Measurements from ENCODE around the gene PLAC1. TPM values are rescaled to one million over a fixed set of nuclear protein-coding genes. Genes with fewer than 3 reads are reported as not detected.

Gene PLAC1
- total and polyA plus RNA-seq, 5 donors, result not detected

DNA sequence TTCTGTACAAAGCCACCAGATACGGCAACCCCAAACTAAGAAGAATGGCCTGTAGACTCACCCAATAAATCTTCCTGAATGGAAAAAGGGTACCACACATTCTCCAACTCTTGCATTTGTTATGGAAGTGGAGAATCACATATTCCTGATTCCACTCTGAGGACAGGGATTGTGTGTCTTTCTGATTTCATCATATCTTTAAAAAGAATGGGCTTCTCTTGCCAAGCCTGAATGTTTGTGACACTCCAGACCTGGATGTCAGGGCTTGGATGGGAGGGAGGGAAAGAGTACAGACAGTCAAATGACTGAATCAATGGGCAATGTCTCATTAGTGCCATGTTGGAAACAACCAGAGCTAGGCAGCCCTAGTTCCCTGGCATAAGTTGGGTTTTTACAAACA is 77.4 kb downstream of the PLAC1 start:
- Histone ChIP-seq H3K27ac (ENCODE audit: low read length) (no peak overlapping the region), H3K4me1 (ENCODE audit: control insufficient read depth, insufficient read depth, low read length) (no peaks in the 10 kb centered on the region), H3K27me3 (ENCODE audit: control insufficient read depth, insufficient read depth) (no peaks in the 10 kb centered on the region), H3K9me3 (ENCODE audit: control insufficient read depth, low read length) (no peaks in the 10 kb centered on the region), H3K4me3 (ENCODE audit: low read length) (no peak overlapping the region)
- ATAC-seq (no peak), DNase-seq (no peak)
- intact Hi-C loops (cut with DNase I), result no loop called here
- 93% methylated on average over 1 of the region's 1 CpG for WGBS

GRCh38 chrX:134573683-134574035 is 84.6 kb downstream of the PLAC1 start:
- H3K4me1 ChIP-seq (ENCODE audit: control insufficient read depth, insufficient read depth, low read length), result no peaks in the 10 kb centered on the region
- H3K9me3 ChIP-seq (ENCODE audit: control insufficient read depth, low read length), result no peaks in the 10 kb centered on the region
- DNase-seq (no peak), ATAC-seq (no peak)
- no peaks in the 10 kb centered on the region for H3K27me3 ChIP-seq (ENCODE audit: control insufficient read depth, insufficient read depth)
- H3K4me3 ChIP-seq (ENCODE audit: low read length), result no peak overlapping the region
- 97% methylated on average over 5 of the region's 5 CpGs for WGBS
- no peak overlapping the region for H3K27ac ChIP-seq (ENCODE audit: low read length)
- intact Hi-C loops (cut with DNase I), result no loop called here

DNA sequence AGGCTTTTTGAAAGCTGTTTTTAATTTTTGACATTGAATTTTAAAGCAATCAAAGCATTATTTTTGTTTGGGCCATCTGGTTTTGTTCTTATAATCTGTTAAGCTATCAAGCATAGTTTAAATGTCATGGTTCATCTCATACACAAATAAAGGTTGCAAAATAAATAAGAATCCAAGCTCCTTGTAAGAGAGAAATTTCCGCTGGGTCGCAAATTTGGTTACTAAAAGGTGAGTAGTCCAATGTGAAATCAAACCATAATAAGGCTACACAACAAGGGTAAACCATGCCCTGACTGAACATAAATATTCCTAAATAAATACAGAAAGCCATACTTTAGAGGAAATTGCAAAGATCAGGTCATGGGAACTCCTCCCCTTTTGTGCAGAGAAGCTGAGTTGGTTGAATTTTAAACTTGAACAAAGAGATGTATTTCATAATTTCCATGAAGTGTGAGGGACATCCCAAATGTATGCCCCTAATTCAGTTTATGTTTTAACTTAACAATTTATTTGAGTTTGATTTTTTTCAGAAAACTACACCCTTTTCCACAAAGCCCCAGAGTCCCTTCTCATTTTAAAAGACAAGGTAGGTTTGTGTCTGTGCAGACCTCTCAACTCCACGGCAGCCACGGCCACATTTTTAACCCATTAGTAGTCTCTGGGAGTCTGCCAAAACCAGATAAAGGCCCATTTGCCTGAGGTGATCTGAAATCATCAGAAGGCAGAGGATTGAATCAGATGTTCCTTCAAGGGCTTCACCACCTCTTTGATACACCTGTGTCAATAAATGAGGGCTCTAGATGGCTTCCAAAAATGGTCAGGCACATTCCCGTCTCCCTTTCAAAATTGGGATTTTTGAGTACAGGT is 85.2 kb downstream of the PLAC1 start:
- Histone ChIP-seq H3K9me3 (ENCODE audit: control insufficient read depth, low read length) (no peaks in the 10 kb centered on the region), H3K27me3 (ENCODE audit: control insufficient read depth, insufficient read depth) (no peaks in the 10 kb centered on the region), H3K4me3 (ENCODE audit: low read length) (no peak overlapping the region), H3K4me1 (ENCODE audit: control insufficient read depth, insufficient read depth, low read length) (no peaks in the 10 kb centered on the region), H3K27ac (ENCODE audit: low read length) (no peak overlapping the region)
- intact Hi-C loops (cut with DNase I), result no loop called here
- 82% methylated on average over 5 of the region's 5 CpGs for WGBS
- no peak for DNase-seq
- no peak for ATAC-seq

DNA sequence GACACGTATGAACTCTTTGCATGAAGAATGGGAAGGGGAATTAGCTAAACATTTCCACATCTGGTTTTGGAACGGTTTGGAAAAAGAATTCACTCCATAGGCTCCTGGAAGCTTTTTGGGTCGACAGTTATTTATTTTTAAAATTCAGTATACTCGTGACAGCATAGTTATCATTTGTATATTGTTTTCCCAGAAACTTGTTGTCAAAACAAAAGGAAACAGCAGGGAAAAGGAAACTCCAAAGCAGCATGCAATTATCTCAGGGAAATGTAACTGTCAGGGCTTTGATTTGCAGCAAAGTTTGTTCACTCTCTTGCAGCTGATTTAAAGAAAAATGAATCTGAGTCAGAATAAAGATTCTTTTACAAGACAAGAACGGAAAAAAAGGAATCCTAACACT is 86.5 kb downstream of the PLAC1 start:
- Histone ChIP-seq H3K4me3 (ENCODE audit: low read length) (no peak overlapping the region), H3K9me3 (ENCODE audit: control insufficient read depth, low read length) (no peaks in the 10 kb centered on the region), H3K27ac (ENCODE audit: low read length) (no peak overlapping the region), H3K4me1 (ENCODE audit: control insufficient read depth, insufficient read depth, low read length) (no peaks in the 10 kb centered on the region), H3K27me3 (ENCODE audit: control insufficient read depth, insufficient read depth) (no peaks in the 10 kb centered on the region)
- 16% methylated on average over 5 of the region's 5 CpGs for WGBS
- ATAC-seq (no peak), DNase-seq (no peak)
- intact Hi-C loops (cut with DNase I), result no loop called here

DNA sequence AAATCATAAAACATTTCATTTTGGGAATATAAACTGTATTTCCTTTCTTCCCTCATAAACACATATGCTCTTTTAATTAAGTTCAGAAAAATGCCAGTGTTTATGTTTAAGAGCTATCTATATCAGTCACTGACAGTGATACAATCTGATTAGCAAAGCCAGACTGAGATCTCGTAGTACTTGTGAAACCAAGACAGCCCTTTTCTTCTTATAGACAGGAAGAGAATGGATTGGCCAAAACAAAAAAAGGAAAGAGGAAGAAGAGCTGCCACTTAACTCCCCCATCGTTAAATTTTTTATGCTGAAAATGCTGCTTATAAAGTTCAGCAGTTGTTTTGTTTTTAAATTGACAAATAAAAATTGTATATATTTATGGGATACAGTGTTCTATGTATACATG is 87.4 kb downstream of the PLAC1 start:
- intact Hi-C loops (cut with DNase I), result no loop called here
- DNase-seq, result no peak
- H3K27me3 ChIP-seq (ENCODE audit: control insufficient read depth, insufficient read depth), result no peaks in the 10 kb centered on the region
- no peaks in the 10 kb centered on the region for H3K4me1 ChIP-seq (ENCODE audit: control insufficient read depth, insufficient read depth, low read length)
- H3K4me3 ChIP-seq (ENCODE audit: low read length), result no peak overlapping the region
- ATAC-seq, result no peak
- WGBS, result 21% methylated on average over 2 of the region's 2 CpGs
- H3K27ac ChIP-seq (ENCODE audit: low read length), result no peak overlapping the region
- H3K9me3 ChIP-seq (ENCODE audit: control insufficient read depth, low read length), result no peaks in the 10 kb centered on the region

DNA sequence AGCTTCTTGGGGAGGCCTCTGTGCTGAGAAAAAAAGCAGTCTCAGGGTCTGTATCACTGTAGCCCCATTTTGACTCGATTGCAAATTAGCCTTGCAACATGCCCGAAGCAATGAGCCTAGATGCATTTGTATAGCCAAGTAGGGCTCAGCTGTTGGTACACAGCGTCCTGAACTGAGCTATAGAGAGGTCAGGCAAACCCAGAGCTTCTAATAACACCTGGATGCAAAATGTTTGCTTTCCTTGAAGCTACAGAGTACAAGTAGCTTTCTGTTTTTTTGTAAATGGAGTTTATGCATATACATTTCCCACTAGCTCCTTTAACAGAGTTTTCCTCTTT is 87.8 kb downstream of the PLAC1 start:
- H3K27ac ChIP-seq (ENCODE audit: low read length), result no peak overlapping the region
- no peak for ATAC-seq
- 54% methylated on average over 3 of the region's 3 CpGs for WGBS

DNA sequence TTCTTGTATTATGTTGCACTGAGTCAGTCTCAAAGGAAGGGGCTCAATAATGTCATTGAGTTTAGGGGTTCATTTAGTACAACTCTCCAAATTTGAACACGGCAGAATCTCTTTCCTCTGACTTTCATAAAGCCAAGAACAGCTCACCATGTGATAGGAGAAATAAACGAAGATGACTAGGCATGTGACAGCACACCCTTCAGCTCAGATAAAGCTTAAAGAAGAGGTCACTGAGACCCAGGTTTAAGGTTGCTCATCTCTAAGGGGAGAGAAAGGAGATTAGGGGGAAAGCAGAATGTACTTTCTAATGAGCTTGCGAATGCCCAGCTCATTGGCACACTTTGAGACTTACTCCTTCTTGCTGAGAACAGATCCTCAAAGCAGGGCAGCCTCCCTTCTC is 89.0 kb downstream of the PLAC1 start:
- Histone ChIP-seq H3K4me1 (ENCODE audit: control insufficient read depth, insufficient read depth, low read length) (no peaks in the 10 kb centered on the region), H3K9me3 (ENCODE audit: control insufficient read depth, low read length) (no peaks in the 10 kb centered on the region), H3K27ac (ENCODE audit: low read length) (no peak overlapping the region), H3K27me3 (ENCODE audit: control insufficient read depth, insufficient read depth) (no peaks in the 10 kb centered on the region), H3K4me3 (ENCODE audit: low read length) (no peak overlapping the region)
- ATAC-seq (no peak), DNase-seq (no peak)
- 58% methylated on average over 3 of the region's 3 CpGs for WGBS
- intact Hi-C loops (cut with DNase I), result no loop called here

More for the DNA sequence above, 87.8 kb downstream of the PLAC1 start:
- intact Hi-C loops (cut with DNase I), result no loop called here
- no peaks in the 10 kb centered on the region for H3K27me3 ChIP-seq (ENCODE audit: control insufficient read depth, insufficient read depth)
- DNase-seq, result no peak
- no peak overlapping the region for H3K4me3 ChIP-seq (ENCODE audit: low read length)
- H3K4me1 ChIP-seq (ENCODE audit: control insufficient read depth, insufficient read depth, low read length), result no peaks in the 10 kb centered on the region
- H3K9me3 ChIP-seq (ENCODE audit: control insufficient read depth, low read length), result no peaks in the 10 kb centered on the region

DNA sequence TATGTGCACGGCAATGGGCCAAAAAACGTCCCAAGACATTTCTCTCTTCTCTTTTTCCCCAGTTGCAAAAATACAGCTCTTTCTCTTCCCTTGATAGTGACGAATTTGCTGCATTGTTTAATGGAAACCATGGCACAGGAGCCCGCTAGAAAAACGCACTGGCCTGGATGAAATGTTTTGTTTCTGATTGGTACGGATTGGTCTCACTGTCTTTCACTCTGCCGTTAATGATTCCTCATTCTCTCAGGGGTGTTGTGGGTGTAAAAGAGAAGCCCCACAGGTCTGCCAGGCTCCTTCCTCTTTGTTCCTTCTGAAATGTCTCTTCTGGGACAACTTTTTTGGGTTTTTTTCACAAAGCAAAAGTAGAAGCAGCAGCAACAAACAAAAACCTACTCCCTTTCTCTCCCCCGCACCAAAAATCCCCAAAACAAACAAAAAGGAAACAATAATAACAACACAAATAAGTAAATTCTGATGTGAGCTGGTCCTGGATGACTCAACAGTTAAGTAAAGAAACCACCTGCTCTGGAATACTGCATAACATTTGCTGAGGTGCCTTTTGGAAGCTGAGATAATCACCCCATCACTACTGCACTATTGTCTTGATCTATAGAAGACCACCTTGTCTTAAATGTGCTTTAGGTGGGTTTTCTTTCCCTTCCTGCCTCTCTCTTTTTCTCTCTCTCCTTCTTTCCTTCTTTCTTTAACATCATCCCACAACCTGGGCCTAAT is 89.8 kb downstream of the PLAC1 start:
- no peak for ATAC-seq
- 81% methylated on average over 8 of the region's 8 CpGs for WGBS
- Histone ChIP-seq H3K27ac (ENCODE audit: low read length) (no peak overlapping the region), H3K9me3 (ENCODE audit: control insufficient read depth, low read length) (no peaks in the 10 kb centered on the region), H3K27me3 (ENCODE audit: control insufficient read depth, insufficient read depth) (no peaks in the 10 kb centered on the region), H3K4me1 (ENCODE audit: control insufficient read depth, insufficient read depth, low read length) (no peaks in the 10 kb centered on the region), H3K4me3 (ENCODE audit: low read length) (no peak overlapping the region)
- no peak for DNase-seq
- intact Hi-C loops (cut with DNase I), result no loop called here

DNA sequence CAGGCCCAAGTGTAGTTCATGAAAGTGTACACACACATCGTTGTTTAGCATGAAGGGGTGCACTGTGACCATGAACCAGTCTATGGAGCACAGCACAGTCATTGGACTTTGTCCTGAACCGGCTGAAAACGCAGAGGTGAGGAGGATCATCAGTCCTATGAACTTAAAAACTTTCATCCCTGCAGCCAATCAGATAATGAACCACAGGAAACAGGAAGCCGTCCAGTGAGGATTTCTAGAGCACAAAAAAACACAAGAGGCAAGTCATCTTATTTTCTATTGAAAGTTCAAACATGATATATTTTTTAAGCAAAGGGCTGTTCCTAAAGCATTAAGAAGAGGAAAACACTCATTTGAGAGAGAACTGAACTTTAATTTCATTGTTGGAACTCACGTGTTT is 91.8 kb downstream of the PLAC1 start:
- intact Hi-C loops (cut with DNase I), result no loop called here
- no peak for ATAC-seq
- WGBS, result 59% methylated on average over 5 of the region's 5 CpGs

DNA sequence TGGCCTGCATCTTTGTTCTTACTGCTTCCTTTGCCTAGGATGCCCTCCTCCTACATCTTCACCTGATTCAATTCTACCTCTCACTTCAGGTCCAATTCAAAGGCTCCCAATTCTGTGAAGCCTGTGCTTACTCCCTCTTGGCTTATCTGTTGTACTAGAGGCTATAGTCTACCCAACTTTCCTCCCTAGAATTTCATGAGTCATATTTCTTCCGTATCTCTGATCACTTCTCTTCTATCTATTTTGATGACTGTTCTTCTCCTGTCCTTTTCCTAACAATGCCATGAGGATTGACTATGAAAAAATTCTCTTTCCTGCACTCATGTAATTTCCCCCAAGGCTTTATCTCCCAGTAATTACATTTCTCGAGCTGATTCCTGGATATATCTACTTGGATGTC is 96.3 kb downstream of the PLAC1 start:
- Histone ChIP-seq H3K4me3 (ENCODE audit: low read length) (no peak overlapping the region), H3K27ac (ENCODE audit: low read length) (no peak overlapping the region), H3K27me3 (ENCODE audit: control insufficient read depth, insufficient read depth) (no peaks in the 10 kb centered on the region), H3K9me3 (ENCODE audit: control insufficient read depth, low read length) (no peaks in the 10 kb centered on the region), H3K4me1 (ENCODE audit: control insufficient read depth, insufficient read depth, low read length) (no peaks in the 10 kb centered on the region)
- 79% methylated on average over 2 of the region's 2 CpGs for WGBS
- DNase-seq, result no peak
- no peak for ATAC-seq
- intact Hi-C loops (cut with DNase I), result no loop called here

More for the DNA sequence above, 91.8 kb downstream of the PLAC1 start:
- H3K4me1 ChIP-seq (ENCODE audit: control insufficient read depth, insufficient read depth, low read length), result no peaks in the 10 kb centered on the region
- no peaks in the 10 kb centered on the region for H3K27me3 ChIP-seq (ENCODE audit: control insufficient read depth, insufficient read depth)
- no peaks in the 10 kb centered on the region for H3K9me3 ChIP-seq (ENCODE audit: control insufficient read depth, low read length)
- H3K4me3 ChIP-seq (ENCODE audit: low read length), result no peak overlapping the region
- no peak overlapping the region for H3K27ac ChIP-seq (ENCODE audit: low read length)
- DNase-seq, result no peak

DNA sequence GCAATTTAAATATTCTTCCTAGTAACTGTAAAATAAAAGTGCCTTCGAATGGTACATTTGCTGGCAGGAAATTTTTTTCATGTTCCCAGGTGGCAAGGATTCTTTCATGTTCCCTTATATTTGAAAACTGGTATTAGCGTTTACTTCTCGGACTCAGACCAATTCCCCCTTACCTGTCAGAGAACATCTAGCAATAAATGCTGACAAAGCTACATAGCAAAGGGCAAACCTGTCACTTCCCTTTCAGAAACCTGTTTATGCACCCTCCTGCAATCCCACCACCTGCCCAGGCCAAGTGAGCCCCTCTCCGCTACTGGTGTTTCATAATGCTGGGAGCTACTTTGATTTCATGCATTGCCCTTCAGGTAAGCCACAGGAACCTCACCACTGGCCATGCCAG is 100.1 kb downstream of the PLAC1 start:
- no peak for DNase-seq
- intact Hi-C loops (cut with DNase I), result no loop called here
- ATAC-seq, result no peak
- Histone ChIP-seq H3K27ac (ENCODE audit: low read length) (no peak overlapping the region), H3K9me3 (ENCODE audit: control insufficient read depth, low read length) (no peaks in the 10 kb centered on the region), H3K4me3 (ENCODE audit: low read length) (no peak overlapping the region), H3K4me1 (ENCODE audit: control insufficient read depth, insufficient read depth, low read length) (no peaks in the 10 kb centered on the region), H3K27me3 (ENCODE audit: control insufficient read depth, insufficient read depth) (no peaks in the 10 kb centered on the region)
- WGBS, result 91% methylated on average over 4 of the region's 4 CpGs
